Stimulated activated CD8-positive, alpha-beta memory T cell treated with anti-CD3 and anti-CD28 coated beads, Interleukin-7, amount 100 ng/mL, for 48 hours (primary cell): ENCODE measurements around the gene ADAMTSL2.

Experiments
- DNase-seq, 2 donors: peaks; one replicate each; pipeline ENCODE4 v3.0.0-alpha.2; 2020; ENCODE audit warnings: low read depth in 1 of 2; ENCODE audit errors: extremely low read depth in 1 of 2

The ADAMTSL2 gene

GRCh38 chr9:133584559-133585476 lies 50.3 kb downstream of the ADAMTSL2 start:
- DNase-seq = no peak

DNA sequence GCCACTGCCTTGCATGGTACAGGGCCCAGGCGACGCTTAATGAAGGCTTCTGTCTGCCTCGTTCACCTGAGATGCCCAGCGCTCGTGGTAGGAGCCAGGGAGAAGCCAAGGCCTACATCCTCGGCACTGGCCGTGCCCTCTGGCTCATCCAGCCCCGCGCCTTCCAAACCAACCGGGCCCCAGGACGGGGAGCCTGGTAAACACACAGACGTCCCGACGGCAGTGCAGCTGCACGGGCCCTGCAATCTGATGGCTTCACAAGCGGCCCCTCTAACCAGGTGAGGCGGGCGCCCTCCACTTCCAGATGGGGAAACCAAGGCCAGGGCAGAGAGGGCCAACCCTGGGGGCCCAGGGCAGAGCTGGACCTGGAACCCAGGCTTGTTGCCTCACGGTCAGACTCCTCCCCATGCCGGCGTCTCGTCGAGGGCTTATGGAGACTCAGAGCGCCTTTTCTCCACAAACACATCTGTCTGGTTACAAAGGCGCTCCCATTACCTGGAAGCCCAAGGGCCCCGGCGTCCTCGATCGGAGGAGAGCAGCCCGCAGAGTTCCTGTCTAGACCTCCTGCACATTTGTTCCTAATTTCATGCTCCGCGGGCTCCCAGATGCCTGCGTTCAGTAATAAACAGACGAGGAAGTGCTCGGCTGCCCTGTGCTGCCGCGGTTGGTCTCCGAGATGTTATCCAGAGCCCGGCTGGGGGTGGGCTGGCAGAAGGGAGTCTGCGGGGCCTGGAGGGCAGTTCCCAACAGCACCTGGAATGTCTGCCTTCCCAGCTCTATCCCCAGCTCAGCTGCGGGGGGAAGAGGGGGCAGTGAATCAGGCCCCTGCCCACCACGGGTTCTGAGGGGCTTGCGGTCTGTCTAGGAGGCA lies 51.2 kb downstream of the ADAMTSL2 start:
- no peak for DNase-seq

- no peak for DNase-seq
Observed at GRCh38 chr9:133587051-133587450, 52.5 kb downstream of the ADAMTSL2 start.

- DNase-seq = no peak
Observed at GRCh38 chr9:133587466-133587865, 53.0 kb downstream of the ADAMTSL2 start.

- DNase-seq = peak; percentile 6 to 8
Observed at GRCh38 chr9:133589454-133590227, 55.1 kb downstream of the ADAMTSL2 start.

DNA sequence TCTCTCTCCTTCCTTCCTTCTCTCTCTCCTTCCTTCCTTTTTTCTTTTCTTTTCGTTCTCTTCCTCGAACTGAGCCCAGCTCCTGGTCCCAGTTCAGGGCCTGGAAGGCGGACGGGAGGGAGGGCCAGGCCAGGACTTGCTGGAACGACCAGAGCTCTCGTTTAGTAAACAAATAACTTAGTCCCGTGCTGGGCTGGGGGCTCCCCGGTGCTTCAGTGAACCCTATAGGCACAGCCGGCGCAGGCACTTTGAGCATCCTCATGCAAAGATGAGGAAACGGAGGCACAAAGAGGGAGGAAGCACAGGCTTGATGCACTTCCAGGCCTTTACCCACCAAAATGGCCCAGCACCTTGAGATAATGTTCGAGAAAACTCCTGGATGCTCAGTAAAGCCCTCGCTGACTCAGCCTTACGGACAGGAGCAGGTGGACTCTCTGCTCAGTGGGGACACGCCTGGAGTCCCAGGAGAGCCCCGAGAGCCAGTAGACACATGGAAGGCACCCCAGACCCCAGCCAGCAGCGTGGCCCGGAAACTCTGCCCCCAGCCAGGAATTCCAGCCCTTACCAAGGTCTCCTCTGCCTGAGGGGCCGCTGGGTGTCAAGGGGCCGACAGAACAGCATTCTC lies 55.8 kb downstream of the ADAMTSL2 start:
- DNase-seq = no peak

GRCh38 chr9:133591116-133591910 lies 56.8 kb downstream of the ADAMTSL2 start:
- DNase-seq = no peak

GRCh38 chr9:133591985-133592384 lies 57.5 kb downstream of the ADAMTSL2 start:
- DNase-seq = no peak

DNA sequence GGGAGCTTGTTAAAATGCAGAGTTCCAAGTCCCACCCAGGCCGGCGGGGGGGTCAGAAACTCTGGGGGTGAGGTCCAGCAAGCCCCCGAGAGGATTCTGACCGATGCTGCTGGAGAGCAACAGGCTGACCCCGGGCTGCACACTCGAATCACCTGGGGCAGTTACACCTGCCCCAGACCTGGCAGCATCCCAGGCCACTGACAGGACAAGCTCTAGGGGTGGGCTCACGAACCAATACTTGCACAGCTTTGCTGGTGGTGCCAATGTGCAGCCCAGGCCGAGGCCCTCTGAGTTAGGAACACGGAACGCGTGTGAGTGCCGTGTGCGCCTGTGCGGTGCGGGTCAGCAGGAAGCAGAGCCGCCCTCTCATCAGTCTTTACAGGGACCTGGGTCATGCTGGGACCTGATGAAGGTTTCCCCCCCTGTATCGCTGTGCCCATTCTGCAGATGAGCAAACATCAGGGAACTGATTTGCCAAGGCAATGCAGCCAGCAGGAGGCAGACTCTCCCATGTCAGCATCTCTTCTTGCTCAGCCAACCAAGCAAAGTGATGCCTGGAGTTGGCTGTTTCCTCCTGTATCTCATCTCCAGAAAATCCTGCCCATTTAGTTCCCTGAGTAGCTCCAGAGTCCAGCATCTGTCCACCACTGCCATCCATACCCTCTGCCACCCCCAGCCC lies 58.4 kb downstream of the ADAMTSL2 start:
- DNase-seq = no peak

- no peak for DNase-seq
Observed at GRCh38 chr9:133593587-133594253, 59.2 kb downstream of the ADAMTSL2 start.

DNA sequence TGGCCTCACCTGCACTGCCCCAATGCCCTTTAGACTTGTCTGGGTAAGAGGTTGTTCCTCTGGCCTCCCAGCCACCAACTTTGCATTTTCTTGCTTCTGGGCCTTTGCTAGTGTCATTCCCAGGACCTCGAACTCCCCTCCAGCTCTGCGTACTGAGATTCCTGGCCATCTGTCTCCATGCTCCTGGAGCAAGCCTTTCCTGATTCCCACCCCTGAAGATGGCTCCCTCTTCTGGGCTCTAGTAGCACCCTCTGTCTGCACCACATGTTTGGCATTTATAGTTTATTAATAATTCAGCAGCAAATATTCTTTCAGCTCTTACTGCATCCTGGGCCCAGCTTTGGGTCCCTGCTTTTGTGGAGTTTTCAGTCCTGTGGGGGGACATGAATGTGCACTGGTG lies 59.8 kb downstream of the ADAMTSL2 start:
- DNase-seq = no peak

DNA sequence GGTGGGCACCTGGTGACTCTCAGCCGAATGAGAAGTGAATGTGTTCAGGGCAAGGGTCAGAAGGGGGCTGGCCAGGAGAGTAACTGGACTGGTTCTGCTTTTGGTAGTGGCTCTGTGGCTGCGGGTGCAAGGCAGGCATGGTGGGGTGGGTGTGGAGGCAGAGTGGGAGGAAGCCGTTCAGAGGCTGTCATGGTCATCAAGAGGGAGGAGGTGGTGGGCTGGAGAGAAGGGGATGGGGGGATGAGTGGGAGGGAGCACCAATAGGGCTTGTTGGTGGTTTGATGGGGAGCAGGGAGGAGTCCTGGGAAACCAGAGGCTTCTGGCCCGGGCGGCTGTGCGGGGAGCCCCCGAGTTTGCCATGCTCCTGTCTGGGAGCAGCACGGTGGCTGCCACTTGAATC lies 61.4 kb downstream of the ADAMTSL2 start:
- DNase-seq = no peak

DNA sequence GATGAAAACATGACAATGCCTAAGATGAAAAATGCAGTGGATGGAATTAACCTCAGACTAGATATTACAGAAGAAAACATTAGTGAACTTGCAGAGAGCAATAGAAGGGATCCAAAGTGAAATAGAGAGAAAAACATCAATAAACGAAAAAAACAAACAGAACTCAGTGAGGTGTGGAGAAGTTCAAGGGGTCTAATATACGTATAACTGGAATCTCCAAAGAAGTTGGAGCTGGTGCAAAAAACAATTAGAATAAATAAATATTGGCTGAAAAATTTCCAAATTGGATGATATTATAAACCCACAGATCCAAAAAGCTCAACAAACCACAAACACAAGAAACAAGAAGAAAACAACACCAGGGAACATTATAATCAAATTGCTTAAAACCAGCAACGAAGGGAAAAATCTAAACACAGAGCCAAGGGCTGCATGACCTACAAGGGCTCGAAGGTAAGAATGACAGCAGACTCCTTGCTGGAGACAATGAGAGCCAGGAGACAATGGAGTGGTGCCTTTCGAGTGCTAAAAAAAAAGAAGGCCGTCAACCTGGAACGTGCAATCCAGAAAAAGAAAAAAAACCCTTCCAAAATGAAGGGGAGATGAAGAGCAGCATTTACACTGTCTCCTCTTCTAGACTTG lies 62.9 kb downstream of the ADAMTSL2 start:
- DNase-seq = no peak

GRCh38 chr9:133598978-133599377 lies 64.5 kb downstream of the ADAMTSL2 start:
- DNase-seq = no peak

DNA sequence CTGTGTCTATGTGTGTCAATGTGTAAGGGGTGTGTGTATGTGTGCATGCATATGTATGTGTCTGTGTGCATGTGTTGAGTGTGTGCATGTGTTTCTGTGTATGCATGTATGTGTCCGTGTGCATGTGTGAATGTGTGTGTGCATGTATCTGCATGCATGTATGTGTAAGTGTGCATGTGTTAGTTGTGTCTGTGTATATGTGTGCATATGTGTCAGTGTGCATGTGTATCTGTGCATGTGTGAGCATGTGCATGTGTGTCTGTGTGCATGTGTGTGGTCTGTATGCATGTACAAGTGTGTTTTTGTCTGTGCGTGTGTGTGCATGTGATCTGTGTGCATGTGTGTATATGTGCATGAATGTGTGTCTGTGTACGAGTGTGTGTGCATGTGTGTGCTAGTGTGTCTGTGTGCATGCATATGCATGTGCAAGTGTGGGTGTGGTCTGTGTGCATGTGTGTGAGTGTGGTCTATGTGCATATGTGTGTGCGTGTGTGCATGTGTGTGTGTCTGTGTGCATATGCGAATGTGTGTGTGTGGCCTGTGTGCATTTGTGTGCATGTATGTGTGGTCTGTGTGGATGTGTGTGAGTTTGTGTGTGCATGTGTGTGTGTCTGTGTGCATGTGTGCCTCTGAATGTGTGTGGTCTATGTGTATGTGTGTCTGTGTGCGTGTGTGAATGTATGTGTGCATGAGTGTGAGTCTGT lies 65.1 kb downstream of the ADAMTSL2 start:
- DNase-seq = no peak

DNA sequence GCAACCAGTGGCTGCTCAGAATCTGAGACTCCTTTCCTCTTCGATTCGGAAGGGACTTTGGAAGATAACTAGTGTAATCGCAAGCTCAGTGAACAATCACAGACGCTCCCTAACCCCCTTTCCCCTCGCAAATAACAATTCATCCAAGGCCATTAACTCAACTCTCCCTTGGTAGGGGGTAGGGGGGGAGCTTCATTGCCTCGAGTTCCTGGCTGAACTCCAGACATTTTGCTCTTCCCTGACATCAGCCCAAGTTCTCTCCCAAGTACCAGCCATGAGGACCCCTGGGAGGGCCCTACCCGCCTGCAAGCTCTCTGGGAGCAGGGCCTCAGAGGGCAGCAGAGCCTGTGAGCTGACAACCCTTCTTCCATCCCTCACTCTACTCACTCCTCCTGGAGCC lies 66.2 kb downstream of the ADAMTSL2 start:
- no peak for DNase-seq

DNA sequence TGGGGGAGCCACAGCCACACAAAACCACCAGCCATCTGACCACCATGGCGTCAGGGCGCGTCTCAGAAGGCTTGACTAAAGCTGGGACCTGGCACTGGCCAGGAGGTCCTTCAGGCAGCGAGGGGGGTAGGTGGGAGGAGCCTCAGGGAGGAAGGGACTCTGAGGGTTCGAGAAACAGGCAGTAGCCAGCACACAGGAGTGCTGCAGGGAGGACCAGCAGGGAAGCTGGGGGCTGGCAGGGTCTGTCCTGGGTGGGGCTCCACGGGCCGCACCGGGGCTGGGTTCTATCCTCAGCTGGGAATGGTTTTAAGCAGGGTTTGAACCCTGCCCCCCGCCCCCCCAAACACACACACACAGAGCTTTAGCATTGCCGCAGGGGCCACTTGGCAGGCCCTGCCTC lies 67.2 kb downstream of the ADAMTSL2 start:
- DNase-seq = no peak

GRCh38 chr9:133602277-133602676 lies 67.8 kb downstream of the ADAMTSL2 start:
- no peak for DNase-seq
